Thoracic aorta (tissue), 2 donors: Measurements from ENCODE around the gene TMEM223. TPM values are rescaled to one million over a fixed set of nuclear protein-coding genes. Genes with fewer than 3 reads are reported as not detected.
"Not testable (repeated sequence)": the region's sequence is repeated elsewhere in the genome, so short reads cannot be mapped to it uniquely, and the experiment has no call there.

Experiments
- ATAC-seq: fragments of 150-250 bp; one replicate; pipeline ENCODE4 v1.8.0; 2017; ENCODE audit warnings: low read depth; ENCODE audit not compliant: insufficient number of reproducible peaks, low FRiP score
- DNase-seq: peaks from one replicate; pipeline ENCODE4 v3.0.0-alpha.2; 2020; ENCODE audit warnings: low spot score
- H3K27ac ChIP-seq, 2 donors: fragments of 200-600 bp; sonication (generic); 1 replicate in 1 of 2; 2 replicates in 1 of 2; pipeline ENCODE4 v1.5.1; 2016; ENCODE audit warnings: mild to moderate bottlenecking in 2 of 2, moderate library complexity in 2 of 2
- H3K27me3 ChIP-seq: fragments of 200-600 bp; sonication (generic); replicated peaks from 2 replicates; pipeline ENCODE4 v1.6.0; 2016; ENCODE audit warnings: mild to moderate bottlenecking; ENCODE audit not compliant: insufficient read depth
- H3K36me3 ChIP-seq: fragments of 200-600 bp; sonication (generic); one replicate; pipeline ENCODE4 v1.5.1; 2016
- H3K4me1 ChIP-seq, 2 donors: fragments of 200-600 bp; sonication (generic); 1 replicate in 1 of 2; 2 replicates in 1 of 2; pipeline versions ENCODE4 v1.5.1 to v1.6.0; 2016; ENCODE audit warnings: low read depth in 2 of 2, mild to moderate bottlenecking in 1 of 2; ENCODE audit not compliant: control insufficient read depth in 1 of 2
- H3K4me3 ChIP-seq: fragments of 200-600 bp; sonication (generic); 2 replicates; pipeline ENCODE4 v1.5.1; 2016; ENCODE audit warnings: mild to moderate bottlenecking
- H3K9me3 ChIP-seq: fragments of 200-600 bp; sonication (generic); 2 replicates; pipeline ENCODE4 v1.5.1; 2016
- CTCF ChIP-seq: fragments of 200-600 bp; sonication (generic); IDR thresholded peaks from one replicate; pipeline ENCODE4 v1.5.1; 2019; ENCODE audit warnings: antibody characterized with exemption
- total RNA-seq, 2 donors: library from RNA; depleted of rRNA; stranded (reverse); fragments of >200 nt; gene quantifications; one replicate each; pipeline versions ENCODE4 v1.1.0 to v1.2.3, GENCODE V29; 2016

TMEM223 gene
- 10 to 100 TPM; 11.1 to 30.2 TPM for total RNA-seq

- ATAC-seq (peak; percentile 73), DNase-seq (peak; percentile 59)
- Histone ChIP-seq H3K4me3 (peak within 1 kb of the TSS; percentile 80), H3K4me1 (peaks cover 15 to 44% of the 10 kb centered on the region in 2 donors), H3K27ac (peak within 1 kb of the TSS; percentile 82 to 85), H3K27me3 (no peaks in the 10 kb centered on the region), H3K9me3 (no peaks in the 10 kb centered on the region), H3K36me3 (peaks cover 46% of the 10 kb centered on the region)
- TF ChIP-seq CTCF, result peak; percentile 34
Measured at GRCh38 chr11:62791501-62792201, at the start of gene TMEM223. Gene TMEM223 (minus strand): TSS chr11:62792006. CDS start chr11:62791994, 12 bp downstream.

- not testable (repeated sequence) for H3K9me3 ChIP-seq, H3K27me3 ChIP-seq, H3K36me3 ChIP-seq
- peak; percentile 37 for DNase-seq
- Histone ChIP-seq H3K27ac (peak overlapping the region; percentile 97 to 100), H3K4me1 (peaks cover 7 to 24% of the 10 kb centered on the region in 2 donors), H3K4me3 (peak overlapping the region; percentile 85)
- peak; percentile 0 for ATAC-seq
Measured at GRCh38 chr11:62840721-62841360, 49.0 kb upstream of the TMEM223 start.

GRCh38 chr11:62839050-62839945, 47.5 kb upstream of the TMEM223 start, which contains the start of gene WDR74:
Gene WDR74 (minus strand): TSS chr11:62839590. CDS start chr11:62839570, 20 bp downstream.
- TF ChIP-seq CTCF, result no peak
- no peaks in the 10 kb centered on the region for H3K27me3 ChIP-seq
- H3K4me1 ChIP-seq, result peaks cover 7 to 24% of the 10 kb centered on the region in 2 donors

GRCh38 chr11:62835336-62835735, 43.5 kb upstream of the TMEM223 start:
- H3K4me3 ChIP-seq, result no peak overlapping the region
- ATAC-seq (no peak), DNase-seq (no peak)
- no peaks in the 10 kb centered on the region for H3K9me3 ChIP-seq
- H3K4me1 ChIP-seq, result peaks cover 17 to 37% of the 10 kb centered on the region in 2 donors
- no peak for TF ChIP-seq CTCF
- H3K27me3 ChIP-seq, result no peaks in the 10 kb centered on the region
- peaks cover 16% of the 10 kb centered on the region for H3K36me3 ChIP-seq
- H3K27ac ChIP-seq, result no peak overlapping the region

More at GRCh38 chr11:62839050-62839945, 47.5 kb upstream of the TMEM223 start, which contains the start of gene WDR74:
- peak; percentile 62 for ATAC-seq
- peak; percentile 61 for DNase-seq
- Histone ChIP-seq H3K4me3 (peak within 1 kb of the TSS; percentile 85), H3K9me3 (no peaks in the 10 kb centered on the region), H3K36me3 (peaks cover 16% of the 10 kb centered on the region), H3K27ac (peak within 1 kb of the TSS; percentile 97 to 100)

GRCh38 chr11:62832336-62833234, 40.8 kb upstream of the TMEM223 start, which contains the start of gene TEX54:
Gene TEX54 (minus strand): TSS chr11:62832841.
- peak; percentile 20 for ATAC-seq
- Histone ChIP-seq H3K36me3 (peaks cover 19% of the 10 kb centered on the region), H3K4me1 (peaks cover 21 to 40% of the 10 kb centered on the region in 2 donors), H3K4me3 (peak within 1 kb of the TSS; percentile 82), H3K27ac (peak within 1 kb of the TSS; percentile 96 to 99), H3K27me3 (no peaks in the 10 kb centered on the region), H3K9me3 (no peaks in the 10 kb centered on the region)
- no peak for DNase-seq
- no peak for TF ChIP-seq CTCF
